Neural cell (in vitro differentiated cells): ENCODE data around the gene SLC25A30.

ENCODE experiments used
- EP300 ChIP-seq: fragments of 450-650 bp; conservative IDR thresholded peaks from 2 replicates; pipeline ENCODE4 v1.6.1; 2014; ENCODE audit warnings: antibody characterized with exemption, mild to moderate bottlenecking, moderate library complexity; ENCODE audit not compliant: poor library complexity, severe bottlenecking
- EZH2 ChIP-seq: fragments of 200-600, 300-800 bp; shearing (Covaris generic), sonication (generic); IDR thresholded peaks from 2 replicates; pipeline ENCODE4 v1.6.1; 2014; ENCODE audit warnings: antibody characterized with exemption, low read length, borderline replicate concordance, mild to moderate bottlenecking; ENCODE audit not compliant: insufficient read depth, poor library complexity, severe bottlenecking
- MXI1 ChIP-seq: fragments of 450-650 bp; conservative IDR thresholded peaks from 2 replicates; pipeline ENCODE4 v1.6.1; 2014; ENCODE audit warnings: antibody characterized with exemption, mild to moderate bottlenecking; ENCODE audit not compliant: poor library complexity, severe bottlenecking
- POLR2AphosphoS5 ChIP-seq: IDR thresholded peaks from 2 replicates; pipeline ENCODE4 v1.6.1; 2012
- RAD21 ChIP-seq: fragments of 450-650 bp; conservative IDR thresholded peaks from 2 replicates; pipeline ENCODE4 v1.6.1; 2014; ENCODE audit warnings: antibody characterized with exemption, mild to moderate bottlenecking, moderate library complexity
- SMC3 ChIP-seq: fragments of 450-650 bp; conservative IDR thresholded peaks from 2 replicates; pipeline ENCODE4 v1.6.1; 2014; ENCODE audit warnings: antibody characterized with exemption, mild to moderate bottlenecking, moderate library complexity; ENCODE audit not compliant: poor library complexity
- TAF1 ChIP-seq: IDR thresholded peaks from 2 replicates; pipeline ENCODE4 v1.6.1; 2012; ENCODE audit warnings: low read depth
- TF ChIP-seq, protein P1 (sequence below): fragments of 450-650 bp; IDR thresholded peaks from 2 replicates; pipeline ENCODE4 v1.5.1; 2014; ENCODE audit warnings: antibody characterized with exemption, mild to moderate bottlenecking, moderate library complexity; ENCODE audit not compliant: poor library complexity, severe bottlenecking
- TF ChIP-seq, protein P2 (sequence below): IDR thresholded peaks from 2 replicates; pipeline ENCODE4 v1.6.1; 2012; ENCODE audit warnings: borderline replicate concordance

DNA sequence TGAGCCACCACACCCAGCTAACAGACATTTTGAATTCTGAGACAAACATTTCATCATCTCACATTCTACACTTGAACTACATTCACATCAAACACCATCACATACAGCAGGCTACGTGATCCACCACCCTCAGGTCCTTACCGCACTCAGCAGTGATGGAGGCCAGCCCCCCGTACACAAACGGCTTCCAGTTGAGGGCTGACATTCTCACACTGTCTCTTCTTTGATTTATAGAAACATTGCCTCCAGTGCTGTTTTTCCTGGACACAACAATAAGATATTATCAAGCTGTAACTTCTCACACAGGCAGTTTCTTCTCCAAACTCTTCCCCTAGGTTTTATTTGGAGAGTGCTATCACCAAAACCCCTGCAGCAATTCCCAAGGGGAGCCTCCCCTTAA, 7.0 kb downstream of the SLC25A30 start:
- TF ChIP-seq, protein P1, sequence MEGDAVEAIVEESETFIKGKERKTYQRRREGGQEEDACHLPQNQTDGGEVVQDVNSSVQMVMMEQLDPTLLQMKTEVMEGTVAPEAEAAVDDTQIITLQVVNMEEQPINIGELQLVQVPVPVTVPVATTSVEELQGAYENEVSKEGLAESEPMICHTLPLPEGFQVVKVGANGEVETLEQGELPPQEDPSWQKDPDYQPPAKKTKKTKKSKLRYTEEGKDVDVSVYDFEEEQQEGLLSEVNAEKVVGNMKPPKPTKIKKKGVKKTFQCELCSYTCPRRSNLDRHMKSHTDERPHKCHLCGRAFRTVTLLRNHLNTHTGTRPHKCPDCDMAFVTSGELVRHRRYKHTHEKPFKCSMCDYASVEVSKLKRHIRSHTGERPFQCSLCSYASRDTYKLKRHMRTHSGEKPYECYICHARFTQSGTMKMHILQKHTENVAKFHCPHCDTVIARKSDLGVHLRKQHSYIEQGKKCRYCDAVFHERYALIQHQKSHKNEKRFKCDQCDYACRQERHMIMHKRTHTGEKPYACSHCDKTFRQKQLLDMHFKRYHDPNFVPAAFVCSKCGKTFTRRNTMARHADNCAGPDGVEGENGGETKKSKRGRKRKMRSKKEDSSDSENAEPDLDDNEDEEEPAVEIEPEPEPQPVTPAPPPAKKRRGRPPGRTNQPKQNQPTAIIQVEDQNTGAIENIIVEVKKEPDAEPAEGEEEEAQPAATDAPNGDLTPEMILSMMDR, result no peak
- TF ChIP-seq MXI1 (no peak), EP300 (no peak), EZH2 (no peak), POLR2AphosphoS5 (no peak), SMC3 (no peak), TAF1 (no peak), RAD21 (no peak)
- TF ChIP-seq, protein P2, sequence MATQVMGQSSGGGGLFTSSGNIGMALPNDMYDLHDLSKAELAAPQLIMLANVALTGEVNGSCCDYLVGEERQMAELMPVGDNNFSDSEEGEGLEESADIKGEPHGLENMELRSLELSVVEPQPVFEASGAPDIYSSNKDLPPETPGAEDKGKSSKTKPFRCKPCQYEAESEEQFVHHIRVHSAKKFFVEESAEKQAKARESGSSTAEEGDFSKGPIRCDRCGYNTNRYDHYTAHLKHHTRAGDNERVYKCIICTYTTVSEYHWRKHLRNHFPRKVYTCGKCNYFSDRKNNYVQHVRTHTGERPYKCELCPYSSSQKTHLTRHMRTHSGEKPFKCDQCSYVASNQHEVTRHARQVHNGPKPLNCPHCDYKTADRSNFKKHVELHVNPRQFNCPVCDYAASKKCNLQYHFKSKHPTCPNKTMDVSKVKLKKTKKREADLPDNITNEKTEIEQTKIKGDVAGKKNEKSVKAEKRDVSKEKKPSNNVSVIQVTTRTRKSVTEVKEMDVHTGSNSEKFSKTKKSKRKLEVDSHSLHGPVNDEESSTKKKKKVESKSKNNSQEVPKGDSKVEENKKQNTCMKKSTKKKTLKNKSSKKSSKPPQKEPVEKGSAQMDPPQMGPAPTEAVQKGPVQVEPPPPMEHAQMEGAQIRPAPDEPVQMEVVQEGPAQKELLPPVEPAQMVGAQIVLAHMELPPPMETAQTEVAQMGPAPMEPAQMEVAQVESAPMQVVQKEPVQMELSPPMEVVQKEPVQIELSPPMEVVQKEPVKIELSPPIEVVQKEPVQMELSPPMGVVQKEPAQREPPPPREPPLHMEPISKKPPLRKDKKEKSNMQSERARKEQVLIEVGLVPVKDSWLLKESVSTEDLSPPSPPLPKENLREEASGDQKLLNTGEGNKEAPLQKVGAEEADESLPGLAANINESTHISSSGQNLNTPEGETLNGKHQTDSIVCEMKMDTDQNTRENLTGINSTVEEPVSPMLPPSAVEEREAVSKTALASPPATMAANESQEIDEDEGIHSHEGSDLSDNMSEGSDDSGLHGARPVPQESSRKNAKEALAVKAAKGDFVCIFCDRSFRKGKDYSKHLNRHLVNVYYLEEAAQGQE, result no peak
